WTC11 (cell line): ENCODE results near the gene ZFHX3.

Experiments
- AR ChIP-seq: fragments of 250-450 bp; sonication (Bioruptor Pico); IDR thresholded peaks from 2 replicates; pipeline ENCODE4 v1.9.0; 2021; ENCODE audit warnings: mild to moderate bottlenecking
- CTCF ChIP-seq: fragments of 200-600 bp; IDR thresholded peaks from 2 replicates; pipeline ENCODE4 v1.8.0; 2022; ENCODE audit warnings: antibody characterized with exemption
- FOXP1 ChIP-seq: sonication (generic); formaldehyde crosslinking; IDR thresholded peaks from 2 replicates; pipeline ENCODE4 v1.8.0; 2022; ENCODE audit warnings: missing genetic modification reagents, mild to moderate bottlenecking, moderate library complexity, borderline replicate concordance
- NR1H2 ChIP-seq: sonication (generic); formaldehyde crosslinking; IDR thresholded peaks from 2 replicates; pipeline ENCODE4 v1.9.0; 2021; ENCODE audit warnings: mild to moderate bottlenecking, moderate library complexity, missing genetic modification reagents
- USF1 ChIP-seq: sonication (generic); formaldehyde crosslinking; IDR thresholded peaks from 2 replicates; pipeline ENCODE4 v1.8.0; 2022; ENCODE audit warnings: mild to moderate bottlenecking, missing genetic modification reagents
- USF2 ChIP-seq: sonication (generic); formaldehyde crosslinking; IDR thresholded peaks from 2 replicates; pipeline ENCODE4 v1.8.1; 2023; ENCODE audit warnings: mild to moderate bottlenecking, missing genetic modification reagents, moderate library complexity
- TF ChIP-seq, protein P1 (sequence below): sonication (generic); formaldehyde crosslinking; conservative IDR thresholded peaks from 2 replicates; pipeline ENCODE4 v1.8.1; 2022; ENCODE audit warnings: mild to moderate bottlenecking, missing genetic modification reagents
- TF ChIP-seq, protein P2 (sequence below): fragments of 250-450 bp; sonication (Bioruptor Pico); conservative IDR thresholded peaks from 2 replicates; pipeline ENCODE4 v1.9.0; 2021; ENCODE audit warnings: mild to moderate bottlenecking
- TF ChIP-seq, protein P3 (sequence below): sonication (generic); formaldehyde crosslinking; IDR thresholded peaks from 2 replicates; pipeline ENCODE4 v1.8.0; 2022; ENCODE audit warnings: mild to moderate bottlenecking, missing genetic modification reagents
- TF ChIP-seq, protein P4 (sequence below): sonication (generic); formaldehyde crosslinking; conservative IDR thresholded peaks from 2 replicates; pipeline ENCODE4 v1.8.1; 2023; ENCODE audit warnings: mild to moderate bottlenecking, low read depth, missing genetic modification reagents, moderate library complexity
- TF ChIP-seq, protein P5 (sequence below): sonication (generic); formaldehyde crosslinking; IDR thresholded peaks from 2 replicates; pipeline ENCODE4 v1.8.0; 2022; ENCODE audit warnings: mild to moderate bottlenecking, missing genetic modification reagents

- TF ChIP-seq CTCF (no peak), AR (CRISPR knock-in tag) (no peak), FOXP1 (CRISPR knock-in tag) (peak; percentile 43; the same call in 1 of the 2 replicates), USF1 (CRISPR knock-in tag) (no peak), NR1H2 (CRISPR knock-in tag) (no peak), USF2 (CRISPR knock-in tag) (0 out of 2 replicates have a peak, but pooled peaks have one; percentile 47)
- TF ChIP-seq, protein P1, sequence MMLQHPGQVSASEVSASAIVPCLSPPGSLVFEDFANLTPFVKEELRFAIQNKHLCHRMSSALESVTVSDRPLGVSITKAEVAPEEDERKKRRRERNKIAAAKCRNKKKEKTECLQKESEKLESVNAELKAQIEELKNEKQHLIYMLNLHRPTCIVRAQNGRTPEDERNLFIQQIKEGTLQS: no peak
- TF ChIP-seq, protein P2, sequence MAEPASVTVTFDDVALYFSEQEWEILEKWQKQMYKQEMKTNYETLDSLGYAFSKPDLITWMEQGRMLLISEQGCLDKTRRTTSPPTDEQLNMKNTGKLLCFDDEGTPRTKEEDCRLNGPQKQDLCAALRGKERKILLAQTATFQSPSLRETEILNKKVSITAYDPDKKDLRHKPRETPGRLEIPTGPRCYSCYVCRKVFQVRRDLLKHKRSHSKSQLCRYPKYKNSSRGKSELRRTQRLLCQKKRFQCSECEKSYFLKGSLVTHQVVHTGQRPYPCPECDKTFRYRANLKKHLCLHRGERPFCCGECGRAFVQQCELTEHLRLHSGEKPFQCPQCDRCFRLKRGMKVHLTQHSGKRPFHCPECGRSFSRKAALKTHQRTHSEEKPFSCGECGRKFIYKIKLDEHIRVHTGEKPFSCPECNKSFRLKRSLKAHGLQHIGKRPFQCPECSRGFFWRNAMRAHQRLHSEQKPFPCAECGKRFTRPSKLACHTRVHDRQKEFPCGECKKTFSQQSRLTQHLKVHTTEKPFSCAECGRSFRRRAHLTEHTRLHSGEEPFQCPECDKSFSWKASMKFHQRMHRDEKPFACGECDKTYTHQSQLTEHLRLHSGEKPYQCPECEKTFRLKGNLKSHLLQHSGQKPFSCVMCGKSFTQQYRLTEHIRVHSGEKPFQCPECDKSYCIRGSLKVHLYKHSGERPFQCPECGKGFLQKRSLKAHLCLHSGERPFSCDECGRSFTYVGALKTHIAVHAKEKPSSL (CRISPR knock-in tag): no peak
- TF ChIP-seq, protein P3, sequence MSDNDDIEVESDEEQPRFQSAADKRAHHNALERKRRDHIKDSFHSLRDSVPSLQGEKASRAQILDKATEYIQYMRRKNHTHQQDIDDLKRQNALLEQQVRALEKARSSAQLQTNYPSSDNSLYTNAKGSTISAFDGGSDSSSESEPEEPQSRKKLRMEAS (CRISPR knock-in tag): no peak; the same call in 1 of the 2 replicates
- TF ChIP-seq, protein P4, sequence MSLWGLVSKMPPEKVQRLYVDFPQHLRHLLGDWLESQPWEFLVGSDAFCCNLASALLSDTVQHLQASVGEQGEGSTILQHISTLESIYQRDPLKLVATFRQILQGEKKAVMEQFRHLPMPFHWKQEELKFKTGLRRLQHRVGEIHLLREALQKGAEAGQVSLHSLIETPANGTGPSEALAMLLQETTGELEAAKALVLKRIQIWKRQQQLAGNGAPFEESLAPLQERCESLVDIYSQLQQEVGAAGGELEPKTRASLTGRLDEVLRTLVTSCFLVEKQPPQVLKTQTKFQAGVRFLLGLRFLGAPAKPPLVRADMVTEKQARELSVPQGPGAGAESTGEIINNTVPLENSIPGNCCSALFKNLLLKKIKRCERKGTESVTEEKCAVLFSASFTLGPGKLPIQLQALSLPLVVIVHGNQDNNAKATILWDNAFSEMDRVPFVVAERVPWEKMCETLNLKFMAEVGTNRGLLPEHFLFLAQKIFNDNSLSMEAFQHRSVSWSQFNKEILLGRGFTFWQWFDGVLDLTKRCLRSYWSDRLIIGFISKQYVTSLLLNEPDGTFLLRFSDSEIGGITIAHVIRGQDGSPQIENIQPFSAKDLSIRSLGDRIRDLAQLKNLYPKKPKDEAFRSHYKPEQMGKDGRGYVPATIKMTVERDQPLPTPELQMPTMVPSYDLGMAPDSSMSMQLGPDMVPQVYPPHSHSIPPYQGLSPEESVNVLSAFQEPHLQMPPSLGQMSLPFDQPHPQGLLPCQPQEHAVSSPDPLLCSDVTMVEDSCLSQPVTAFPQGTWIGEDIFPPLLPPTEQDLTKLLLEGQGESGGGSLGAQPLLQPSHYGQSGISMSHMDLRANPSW: no peak
- TF ChIP-seq, protein P5, sequence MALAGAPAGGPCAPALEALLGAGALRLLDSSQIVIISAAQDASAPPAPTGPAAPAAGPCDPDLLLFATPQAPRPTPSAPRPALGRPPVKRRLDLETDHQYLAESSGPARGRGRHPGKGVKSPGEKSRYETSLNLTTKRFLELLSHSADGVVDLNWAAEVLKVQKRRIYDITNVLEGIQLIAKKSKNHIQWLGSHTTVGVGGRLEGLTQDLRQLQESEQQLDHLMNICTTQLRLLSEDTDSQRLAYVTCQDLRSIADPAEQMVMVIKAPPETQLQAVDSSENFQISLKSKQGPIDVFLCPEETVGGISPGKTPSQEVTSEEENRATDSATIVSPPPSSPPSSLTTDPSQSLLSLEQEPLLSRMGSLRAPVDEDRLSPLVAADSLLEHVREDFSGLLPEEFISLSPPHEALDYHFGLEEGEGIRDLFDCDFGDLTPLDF (CRISPR knock-in tag): no peak
Measured at GRCh38 chr16:73040136-73040535, 7.8 kb downstream of the ZFHX3 start.
